CD4-positive, CD25-positive, alpha-beta regulatory T cell (primary cell): Measurements from ENCODE around the gene AUTS2. TPM values are rescaled to one million over a fixed set of nuclear protein-coding genes. Genes with fewer than 3 reads are reported as not detected.

Experiments
- ATAC-seq, 2 donors: fragments of 150-1000 bp; cut with Tn5 transposase; one replicate each; pipeline ENCODE4 v1.10.0; 2021; ENCODE audit warnings: low read depth in 2 of 2, moderate number of reproducible peaks in 2 of 2, moderate library complexity in 1 of 2
- DNase-seq, 3 donors: peaks; one replicate each; pipeline versions ENCODE4 v3.0.0 to v3.0.0-alpha.2; 2012 to 2022; ENCODE audit warnings: mixed read lengths in 1 of 3
- H3K27ac ChIP-seq: one replicate; pipeline ENCODE4 v1.7.0; 2013; ENCODE audit warnings: mild to moderate bottlenecking, low read length; ENCODE audit not compliant: insufficient read depth, poor library complexity, severe bottlenecking
- H3K27me3 ChIP-seq: one replicate; pipeline ENCODE4 v1.7.0; 2013; ENCODE audit warnings: low read length; ENCODE audit not compliant: control insufficient read depth, insufficient read depth
- H3K36me3 ChIP-seq: one replicate; pipeline ENCODE4 v1.7.0; 2013; ENCODE audit warnings: mild to moderate bottlenecking, low read length, moderate library complexity; ENCODE audit not compliant: control insufficient read depth, insufficient read depth
- H3K4me1 ChIP-seq: 2 replicates; pipeline ENCODE4 v1.7.0; 2013; ENCODE audit warnings: mild to moderate bottlenecking, low read length; ENCODE audit not compliant: insufficient read depth, control insufficient read depth, poor library complexity, severe bottlenecking
- H3K4me3 ChIP-seq: one replicate; pipeline ENCODE4 v1.7.0; 2013; ENCODE audit warnings: low read depth, mild to moderate bottlenecking, low read length, moderate library complexity
- H3K9me3 ChIP-seq, 2 experiments: 1 replicate in 1 of 2; 2 replicates in 1 of 2; pipeline ENCODE4 v1.7.0; 2013; ENCODE audit warnings: low read length in 2 of 2, mild to moderate bottlenecking in 1 of 2, moderate library complexity in 1 of 2; ENCODE audit not compliant: control insufficient read depth in 2 of 2
- H3K27ac Mint-ChIP-seq, 3 donors: one replicate each; pipeline ENCODE4 v1.8.0; 2020 to 2022; ENCODE audit warnings: mild to moderate bottlenecking in 3 of 3, mixed read lengths in 3 of 3, moderate library complexity in 2 of 3
- H3K27me3 Mint-ChIP-seq: one replicate; pipeline ENCODE4 v1.8.0; 2022; ENCODE audit warnings: mild to moderate bottlenecking, mixed read lengths
- H3K36me3 Mint-ChIP-seq: one replicate; pipeline ENCODE4 v1.8.0; 2020; ENCODE audit warnings: mixed read lengths
- H3K4me1 Mint-ChIP-seq, 4 donors: one replicate each; pipeline ENCODE4 v1.8.0; 2020 to 2022; ENCODE audit warnings: mixed read lengths in 4 of 4, mild to moderate bottlenecking in 1 of 4
- H3K4me3 Mint-ChIP-seq, 4 donors: one replicate each; pipeline ENCODE4 v1.8.0; 2020 to 2022; ENCODE audit warnings: mild to moderate bottlenecking in 4 of 4, mixed read lengths in 4 of 4, moderate library complexity in 3 of 4
- H3K9me3 Mint-ChIP-seq, 7 donors: one replicate each; pipeline ENCODE4 v1.8.0; 2020 to 2022; ENCODE audit warnings: mixed read lengths in 7 of 7, mild to moderate bottlenecking in 3 of 7, moderate library complexity in 2 of 7
- polyA plus RNA-seq, 4 donors: library from polyadenylated mRNA; unstranded; fragments of 300-500 nt; fragmentation: Illumina TruSeq; gene quantifications; one replicate each; pipeline ENCODE4 v1.2.3, GENCODE V29; 2021
- total RNA-seq: library from RNA; stranded (reverse); gene quantifications from one replicate; pipeline ENCODE4 v1.2.3, GENCODE V29; 2022

The AUTS2 gene
- total and polyA plus RNA-seq, 5 donors from 2014 or later: 0.47 to 32.4 (median 0.74) TPM

GRCh38 chr7:69653806-69654205 lies 55.5 kb downstream of the AUTS2 start:
- Histone ChIP-seq H3K9me3 (no peaks in the 10 kb centered on the region), H3K36me3 (no peaks in the 10 kb centered on the region), H3K27me3 (no peaks in the 10 kb centered on the region), H3K4me1 (no peaks in the 10 kb centered on the region), H3K27ac (no peak overlapping the region), H3K4me3 (no peak overlapping the region)
- Mint-ChIP-seq H3K27ac (no peak overlapping the region), H3K9me3 (peaks cover 0 to 2% (median 0%) of the 10 kb centered on the region in 7 donors), H3K4me1 (no peaks in the 10 kb centered on the region), H3K4me3 (no peak overlapping the region), H3K36me3 (no peaks in the 10 kb centered on the region), H3K27me3 (peaks cover 15% of the 10 kb centered on the region)
- DNase-seq: no peak
- ATAC-seq: no peak

GRCh38 chr7:69654381-69654780 lies 56.1 kb downstream of the AUTS2 start:
- H3K36me3 Mint-ChIP-seq: no peaks in the 10 kb centered on the region
- peaks cover 15% of the 10 kb centered on the region for H3K27me3 Mint-ChIP-seq
- no peaks in the 10 kb centered on the region for H3K36me3 ChIP-seq
- no peaks in the 10 kb centered on the region for H3K4me1 Mint-ChIP-seq
- H3K9me3 ChIP-seq: no peaks in the 10 kb centered on the region
- H3K27me3 ChIP-seq: no peaks in the 10 kb centered on the region
- no peak overlapping the region for H3K27ac ChIP-seq
- no peaks in the 10 kb centered on the region for H3K4me1 ChIP-seq
- peaks cover 0 to 2% (median 0%) of the 10 kb centered on the region in 7 donors for H3K9me3 Mint-ChIP-seq
- H3K27ac Mint-ChIP-seq: no peak overlapping the region
- ATAC-seq (no peak), DNase-seq (no peak)
- no peak overlapping the region for H3K4me3 ChIP-seq
- no peak overlapping the region for H3K4me3 Mint-ChIP-seq

DNA sequence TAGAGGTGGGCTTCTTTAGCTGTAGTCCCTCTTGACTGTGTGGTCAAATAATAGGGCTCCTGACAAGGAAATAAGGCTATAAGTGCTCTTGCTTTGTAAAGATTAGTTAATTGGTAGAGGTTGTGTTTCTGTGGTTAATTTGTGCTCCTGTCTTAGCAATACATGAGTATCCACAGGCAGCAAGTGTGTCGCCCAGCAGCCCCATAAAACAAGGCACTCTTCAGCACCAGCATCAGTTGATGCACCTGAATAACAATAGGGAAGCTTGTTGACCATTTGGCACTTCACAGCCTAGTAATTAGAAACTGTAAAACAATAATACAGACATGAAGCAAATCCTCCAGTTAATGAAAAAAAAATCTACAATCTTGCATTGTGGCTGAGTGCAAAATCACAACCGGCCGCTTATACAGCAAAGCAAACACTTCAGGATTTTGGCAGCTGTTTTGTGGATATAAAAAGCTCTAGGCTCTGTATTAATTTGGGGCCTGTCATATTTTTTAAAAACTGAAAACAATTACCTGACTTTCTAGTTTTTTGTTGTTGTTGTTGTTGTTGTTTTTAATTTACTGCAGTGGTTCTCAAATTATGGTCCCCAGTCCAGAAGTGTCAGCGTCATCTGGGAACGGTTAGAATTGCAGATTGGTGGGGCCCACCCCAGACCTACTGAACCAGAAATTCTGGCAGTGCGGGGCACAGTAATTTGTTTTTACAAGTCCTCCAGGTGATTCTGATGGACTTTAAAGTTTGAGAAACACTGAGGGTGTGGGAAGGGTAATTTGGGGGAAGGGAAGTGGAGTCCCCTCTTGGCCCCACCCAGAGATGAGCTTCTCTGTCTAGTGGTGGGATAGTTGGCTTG lies 56.8 kb downstream of the AUTS2 start:
- H3K4me1 Mint-ChIP-seq: no peaks in the 10 kb centered on the region
- no peaks in the 10 kb centered on the region for H3K9me3 ChIP-seq
- DNase-seq: no peak
- H3K9me3 Mint-ChIP-seq: peaks cover 0 to 5% (median 0%) of the 10 kb centered on the region in 7 donors
- H3K36me3 Mint-ChIP-seq: no peaks in the 10 kb centered on the region
- H3K36me3 ChIP-seq: no peaks in the 10 kb centered on the region
- no peak overlapping the region for H3K27ac ChIP-seq
- H3K27me3 Mint-ChIP-seq: peaks cover 11% of the 10 kb centered on the region
- no peak overlapping the region for H3K4me3 ChIP-seq
- no peak for ATAC-seq
- no peak overlapping the region for H3K4me3 Mint-ChIP-seq
- no peaks in the 10 kb centered on the region for H3K27me3 ChIP-seq
- no peaks in the 10 kb centered on the region for H3K4me1 ChIP-seq
- H3K27ac Mint-ChIP-seq: no peak overlapping the region

- Mint-ChIP-seq H3K27ac (no peak overlapping the region), H3K9me3 (peaks cover 0 to 5% (median 0%) of the 10 kb centered on the region in 7 donors), H3K4me1 (no peaks in the 10 kb centered on the region), H3K27me3 (peaks cover 15% of the 10 kb centered on the region), H3K4me3 (no peak overlapping the region), H3K36me3 (no peaks in the 10 kb centered on the region)
- no peaks in the 10 kb centered on the region for H3K9me3 ChIP-seq
- ATAC-seq (no peak), DNase-seq (no peak)
- H3K27me3 ChIP-seq: no peaks in the 10 kb centered on the region
- no peak overlapping the region for H3K4me3 ChIP-seq
- H3K4me1 ChIP-seq: no peaks in the 10 kb centered on the region
- no peak overlapping the region for H3K27ac ChIP-seq
- H3K36me3 ChIP-seq: no peaks in the 10 kb centered on the region
Measured at GRCh38 chr7:69656077-69656476, 57.8 kb downstream of the AUTS2 start.

DNA sequence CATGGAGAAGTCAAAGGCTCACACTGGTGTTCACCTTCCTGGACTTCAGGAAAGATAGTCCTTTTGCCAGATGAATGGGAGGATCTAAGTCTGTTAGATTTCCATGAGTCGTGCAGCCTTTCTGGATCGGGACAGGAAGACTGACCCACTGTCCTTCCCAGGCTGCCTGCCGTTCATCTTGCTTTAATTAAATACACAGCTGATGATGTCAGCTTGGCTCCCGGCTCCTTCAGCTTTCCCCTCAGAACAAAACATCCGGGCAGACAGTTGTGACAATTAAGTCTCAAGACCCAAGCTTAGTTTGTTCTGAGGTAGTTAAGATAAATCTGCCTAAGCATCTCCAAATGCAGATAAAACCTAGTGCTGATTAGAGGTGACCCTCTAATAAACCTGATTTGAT lies 58.6 kb downstream of the AUTS2 start:
- DNase-seq: no peak
- H3K27me3 ChIP-seq: no peaks in the 10 kb centered on the region
- no peak for ATAC-seq
- no peaks in the 10 kb centered on the region for H3K36me3 ChIP-seq
- no peaks in the 10 kb centered on the region for H3K9me3 ChIP-seq
- H3K4me3 ChIP-seq: no peak overlapping the region
- Mint-ChIP-seq H3K36me3 (no peaks in the 10 kb centered on the region), H3K9me3 (peaks cover 0 to 5% (median 0%) of the 10 kb centered on the region in 7 donors), H3K27ac (no peak overlapping the region), H3K4me1 (no peaks in the 10 kb centered on the region), H3K4me3 (no peak overlapping the region), H3K27me3 (peaks cover 15% of the 10 kb centered on the region)
- no peak overlapping the region for H3K27ac ChIP-seq
- no peaks in the 10 kb centered on the region for H3K4me1 ChIP-seq

GRCh38 chr7:69657331-69657730 lies 59.1 kb downstream of the AUTS2 start:
- Mint-ChIP-seq H3K4me3 (no peak overlapping the region), H3K4me1 (no peaks in the 10 kb centered on the region), H3K27me3 (peaks cover 15% of the 10 kb centered on the region), H3K9me3 (peaks cover 0 to 5% (median 0%) of the 10 kb centered on the region in 7 donors), H3K27ac (no peak overlapping the region), H3K36me3 (no peaks in the 10 kb centered on the region)
- H3K4me3 ChIP-seq: no peak overlapping the region
- no peaks in the 10 kb centered on the region for H3K36me3 ChIP-seq
- H3K27ac ChIP-seq: no peak overlapping the region
- no peaks in the 10 kb centered on the region for H3K4me1 ChIP-seq
- no peaks in the 10 kb centered on the region for H3K27me3 ChIP-seq
- ATAC-seq (no peak), DNase-seq (no peak)
- H3K9me3 ChIP-seq: no peaks in the 10 kb centered on the region

DNA sequence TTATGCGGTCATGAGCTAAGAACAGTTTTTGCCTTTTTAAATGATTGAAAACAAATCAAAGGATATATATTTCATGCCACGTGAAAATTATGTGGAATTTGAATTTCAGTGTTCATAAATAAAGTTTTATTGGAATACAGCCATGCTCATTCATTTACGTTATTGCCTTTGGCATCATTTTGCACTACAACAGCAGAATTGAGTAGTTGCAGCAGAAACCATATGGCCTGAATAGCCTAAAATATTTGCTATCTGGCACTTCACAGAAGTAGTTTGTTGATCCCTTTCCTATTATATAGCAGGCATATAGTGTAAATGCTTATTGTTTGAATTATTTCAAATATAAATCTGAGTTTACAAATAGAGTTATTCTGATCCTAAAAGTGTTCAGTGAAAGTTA lies 59.7 kb downstream of the AUTS2 start:
- Histone ChIP-seq H3K36me3 (no peaks in the 10 kb centered on the region), H3K9me3 (no peaks in the 10 kb centered on the region), H3K4me1 (no peaks in the 10 kb centered on the region), H3K27me3 (no peaks in the 10 kb centered on the region), H3K4me3 (no peak overlapping the region), H3K27ac (no peak overlapping the region)
- H3K4me3 Mint-ChIP-seq: no peak overlapping the region
- no peaks in the 10 kb centered on the region for H3K4me1 Mint-ChIP-seq
- ATAC-seq: no peak
- H3K27me3 Mint-ChIP-seq: peaks cover 15% of the 10 kb centered on the region
- H3K27ac Mint-ChIP-seq: no peak overlapping the region
- H3K9me3 Mint-ChIP-seq: peaks cover 0 to 5% (median 0%) of the 10 kb centered on the region in 7 donors
- H3K36me3 Mint-ChIP-seq: no peaks in the 10 kb centered on the region
- DNase-seq: no peak

- no peak overlapping the region for H3K4me3 ChIP-seq
- no peaks in the 10 kb centered on the region for H3K4me1 ChIP-seq
- peaks cover 0 to 5% (median 0%) of the 10 kb centered on the region in 7 donors for H3K9me3 Mint-ChIP-seq
- no peak overlapping the region for H3K27ac ChIP-seq
- H3K9me3 ChIP-seq: no peaks in the 10 kb centered on the region
- H3K27me3 ChIP-seq: no peaks in the 10 kb centered on the region
- DNase-seq (no peak), ATAC-seq (no peak)
- no peak overlapping the region for H3K4me3 Mint-ChIP-seq
- H3K4me1 Mint-ChIP-seq: no peaks in the 10 kb centered on the region
- H3K27ac Mint-ChIP-seq: no peak overlapping the region
- peaks cover 12% of the 10 kb centered on the region for H3K27me3 Mint-ChIP-seq
- H3K36me3 ChIP-seq: no peaks in the 10 kb centered on the region
- H3K36me3 Mint-ChIP-seq: no peaks in the 10 kb centered on the region
Measured at GRCh38 chr7:69659983-69660382, 61.7 kb downstream of the AUTS2 start.
